Panc1 (cell line): ENCODE measurements around the gene TBC1D10B. TPM values are rescaled to one million over a fixed set of nuclear protein-coding genes. Genes with fewer than 3 reads are reported as not detected.

Experiments
- ATAC-seq: fragments of 200-7000 bp; cut with Tn5 transposase; 2 replicates; pipeline ENCODE4 v1.9.1; 2020; ENCODE audit warnings: mild to moderate bottlenecking, moderate library complexity
- BruUV-seq: library from RNA; stranded (reverse); fragments of 400-500 nt; replicated peaks from 2 replicates; lab custom pipeline; 2021; lab: Mats Ljungman, UMichigan
- CTCF ChIA-PET: fragments of 300-600 bp; sonication (Branson Sonifier 250); formaldehyde crosslinking; loops from one replicate; lab custom pipeline; 2022; ENCODE audit warnings: antibody characterized with exemption; lab: Charles Lee
- POLR2A ChIA-PET: fragments of 300-600 bp; sonication (Branson Sonifier 250); formaldehyde crosslinking; loops from one replicate; lab custom pipeline; 2022; ENCODE audit warnings: antibody characterized with exemption; lab: Charles Lee
- DNase-seq: peaks from one replicate; pipeline ENCODE4 v3.0.0-alpha.2; 2010; ENCODE audit warnings: low read depth, low spot score
- H3K27ac ChIP-seq: 2 replicates; pipeline ENCODE4 v1.5.1; 2011; ENCODE audit warnings: mild to moderate bottlenecking, low read length, inconsistent platforms
- H3K27me3 ChIP-seq: fragments of 200-500 bp; sonication (Bioruptor generic); 2 replicates; pipeline ENCODE4 v1.6.0; 2014; ENCODE audit warnings: low read length, inconsistent platforms; ENCODE audit not compliant: control insufficient read depth, insufficient read depth
- H3K36me3 ChIP-seq: fragments of 200-500 bp; sonication (Bioruptor generic); 2 replicates; pipeline ENCODE4 v1.5.1; 2014; ENCODE audit warnings: inconsistent platforms, mild to moderate bottlenecking, low read length, moderate library complexity; ENCODE audit not compliant: control insufficient read depth, insufficient read depth
- H3K4me1 ChIP-seq: 2 replicates; pipeline ENCODE4 v1.5.1; 2011; ENCODE audit warnings: inconsistent platforms, mild to moderate bottlenecking, low read length, moderate library complexity; ENCODE audit not compliant: control insufficient read depth, insufficient read depth
- H3K4me3 ChIP-seq, 2 experiments: 2 replicates each; pipeline ENCODE4 v1.5.1; 2011 to 2012; ENCODE audit warnings: low read depth in 2 of 2, low read length in 2 of 2, mild to moderate bottlenecking in 2 of 2, inconsistent platforms in 1 of 2, moderate library complexity in 1 of 2
- H3K9me3 ChIP-seq: fragments of 200-500 bp; sonication (Bioruptor generic); 2 replicates; pipeline ENCODE4 v1.5.1; 2014; ENCODE audit warnings: low read depth, mild to moderate bottlenecking, inconsistent platforms, low read length, moderate library complexity; ENCODE audit not compliant: control insufficient read depth, insufficient read depth
- CTCF ChIP-seq: fragments of 450-650 bp; IDR thresholded peaks from 2 replicates; pipeline ENCODE4 v1.5.1; 2017; ENCODE audit warnings: mild to moderate bottlenecking
- POLR2AphosphoS5 ChIP-seq: IDR thresholded peaks from 2 replicates; pipeline ENCODE4 v1.6.1; 2012; ENCODE audit warnings: mild to moderate bottlenecking, low read depth, low read length, moderate library complexity
- REST ChIP-seq, 2 experiments: IDR thresholded peaks; 2 replicates each; pipeline ENCODE4 v1.6.1; 2011 to 2012; ENCODE audit warnings: low read depth in 2 of 2, control low read depth in 1 of 2, low read length in 1 of 2, mild to moderate bottlenecking in 1 of 2, moderate library complexity in 1 of 2; ENCODE audit not compliant: insufficient read depth in 1 of 2
- SIN3A ChIP-seq: IDR thresholded peaks from 2 replicates; pipeline ENCODE4 v1.6.1; 2012; ENCODE audit warnings: low read depth, mild to moderate bottlenecking, low read length, moderate library complexity, borderline replicate concordance; ENCODE audit not compliant: insufficient read depth
- TCF7L2 ChIP-seq: IDR thresholded peaks from 2 replicates; pipeline ENCODE4 v1.6.1; 2011; ENCODE audit warnings: mild to moderate bottlenecking, low read depth, low read length, inconsistent platforms
- in situ Hi-C: cut with HindIII; loops from 2 replicates; pipeline ENCODE4 v1.10.0; 2016; ENCODE audit warnings: low sequenced_read_pairs, low pct_unique_long_range_greater_than_20kb
- intact Hi-C: fragments of 100-400 bp; cut with micrococcal nuclease; formaldehyde crosslinking; loops from one replicate; pipeline ENCODE4 v1.10.0; 2022; ENCODE audit not compliant: unreplicated experiment
- total RNA-seq: library from RNA; stranded (reverse); gene quantifications from one replicate; pipeline ENCODE4 v1.2.1, GENCODE V29; 2021; ENCODE audit not compliant: unreplicated experiment

The TBC1D10B gene
- total RNA-seq, 1 experiment from 2014 or later = 52.6 TPM

GRCh38 chr16:30380803-30381208, 10.5 kb upstream of the TBC1D10B start:
- Histone ChIP-seq H3K27me3 (no peaks in the 10 kb centered on the region), H3K9me3 (no peaks in the 10 kb centered on the region), H3K27ac (no peak overlapping the region), H3K36me3 (no peaks in the 10 kb centered on the region; the same call in 1 of the 2 replicates), H3K4me3 (no peak overlapping the region), H3K4me1 (peaks cover 7% of the 10 kb centered on the region)
- intact Hi-C loops = no loop called here
- no TSS peak for BruUV-seq
- CTCF ChIA-PET = no interaction called here
- in situ Hi-C loops = no loop called here
- no peak for DNase-seq
- POLR2A ChIA-PET = no interaction called here
- TF ChIP-seq SIN3A (no peak), REST (IDR thresholded peaks at IDR 0.05; ENCODE audit: insufficient read depth in 1 of 2, low read depth in 2 of 2, low read length in 1 of 2) (no peak), TCF7L2 (no peak), POLR2AphosphoS5 (no peak), CTCF (no peak)
- no peak for ATAC-seq

- Histone ChIP-seq H3K36me3 (no peaks in the 10 kb centered on the region; the same call in 1 of the 2 replicates), H3K9me3 (no peaks in the 10 kb centered on the region), H3K27me3 (no peaks in the 10 kb centered on the region), H3K4me1 (peaks cover 7% of the 10 kb centered on the region), H3K27ac (no peak overlapping the region), H3K4me3 (no peak overlapping the region)
- ChIA-PET POLR2A (no interaction called here), CTCF (no interaction called here)
- in situ Hi-C loops (no loop called here), intact Hi-C loops (no loop called here)
- ATAC-seq (no peak), DNase-seq (no peak)
- TF ChIP-seq SIN3A = no peak
- TF ChIP-seq TCF7L2 = no peak
- TF ChIP-seq CTCF = no peak
- TF ChIP-seq REST (IDR thresholded peaks at IDR 0.05; ENCODE audit: insufficient read depth in 1 of 2, low read depth in 2 of 2, low read length in 1 of 2) = no peak
- no peak for TF ChIP-seq POLR2AphosphoS5
- BruUV-seq = TSS peak; percentile 67
Measured at GRCh38 chr16:30380072-30380802, 9.9 kb upstream of the TBC1D10B start.
